ENCODE results near the gene WHAMM.
"Not testable (repeated sequence)": the region's sequence is repeated elsewhere in the genome, so short reads cannot be mapped to it uniquely, and the experiment has no call there.

The WHAMM gene

GRCh38 chr15:82865981-82866380 is 56.6 kb downstream of the WHAMM start:
- not testable (repeated sequence) for DNase-seq (ENCODE audit: low spot score)

- DNase-seq (ENCODE audit: low spot score), result no peak
Observed at GRCh38 chr15:82870727-82871320, 61.4 kb downstream of the WHAMM start.

GRCh38 chr15:82871358-82871757 is 61.9 kb downstream of the WHAMM start:
- DNase-seq (ENCODE audit: low spot score), result no peak

DNA sequence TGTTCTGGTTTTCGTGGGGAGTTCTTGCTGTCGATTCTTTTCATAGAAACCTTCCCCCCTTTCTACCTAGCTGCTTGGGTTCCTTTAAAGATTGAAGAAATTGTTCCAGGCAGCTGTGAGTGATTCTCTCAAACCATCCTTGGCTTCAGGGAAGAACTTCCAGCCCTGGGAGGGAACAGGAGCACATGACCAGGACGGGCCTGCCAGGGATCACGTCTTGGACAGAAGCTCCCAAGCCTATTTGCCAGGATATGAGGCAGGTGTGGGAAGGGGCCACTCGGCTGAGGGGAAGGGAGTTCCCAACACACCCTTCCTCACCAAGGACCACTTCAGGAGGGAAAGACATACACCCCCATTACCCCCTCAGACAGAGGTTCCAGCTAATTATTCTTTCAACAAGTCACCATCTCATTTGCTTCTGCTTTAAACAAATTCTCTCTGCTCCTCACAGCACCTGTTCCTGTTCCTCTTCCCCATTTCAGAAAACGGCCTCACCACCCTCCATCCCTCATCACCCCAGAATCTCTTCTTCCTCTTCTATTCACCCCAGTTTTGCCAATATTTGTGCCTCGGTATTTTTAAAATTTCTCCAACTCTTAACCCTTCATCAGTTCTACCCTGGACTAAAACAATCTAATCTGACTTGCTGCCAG is 62.5 kb downstream of the WHAMM start:
- no peak for DNase-seq (ENCODE audit: low spot score)

GRCh38 chr15:82873000-82873680 is 63.7 kb downstream of the WHAMM start:
- DNase-seq (ENCODE audit: low spot score), result no peak

- DNase-seq (ENCODE audit: low spot score), result no peak
Observed at GRCh38 chr15:82874267-82874666, 64.8 kb downstream of the WHAMM start.

GRCh38 chr15:82874961-82875360 is 65.5 kb downstream of the WHAMM start:
- DNase-seq (ENCODE audit: low spot score), result no peak

- DNase-seq (ENCODE audit: low spot score), result peak; percentile 77
Observed at GRCh38 chr15:82875411-82876003, 66.1 kb downstream of the WHAMM start.

- DNase-seq (ENCODE audit: low spot score), result no peak
Observed at GRCh38 chr15:82877825-82878224, 68.4 kb downstream of the WHAMM start.

GRCh38 chr15:82878325-82878724 is 68.9 kb downstream of the WHAMM start:
- DNase-seq (ENCODE audit: low spot score), result no peak

DNA sequence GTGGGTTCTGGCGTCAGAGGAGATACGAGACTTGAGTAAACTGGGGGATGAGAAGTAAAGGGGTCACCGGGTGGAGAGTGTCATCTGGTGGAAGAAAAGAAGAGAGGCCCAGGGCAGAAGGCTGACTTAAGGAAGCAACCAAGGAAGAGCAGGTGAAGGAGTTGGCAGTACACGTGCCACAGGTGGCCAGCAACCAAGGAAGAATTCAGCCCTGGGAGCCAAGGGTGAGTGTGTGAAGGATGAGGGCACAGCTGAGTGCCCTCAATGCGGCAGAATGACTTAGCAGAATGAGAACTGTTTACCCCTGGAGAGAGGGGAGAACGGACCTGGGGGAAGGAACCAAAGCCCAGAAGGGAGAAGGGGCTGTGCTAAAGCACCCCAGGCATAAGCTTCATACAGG is 71.3 kb downstream of the WHAMM start:
- no peak for DNase-seq (ENCODE audit: low spot score)

- no peak for DNase-seq (ENCODE audit: low spot score)
Observed at GRCh38 chr15:82881747-82882146, 72.3 kb downstream of the WHAMM start.

DNA sequence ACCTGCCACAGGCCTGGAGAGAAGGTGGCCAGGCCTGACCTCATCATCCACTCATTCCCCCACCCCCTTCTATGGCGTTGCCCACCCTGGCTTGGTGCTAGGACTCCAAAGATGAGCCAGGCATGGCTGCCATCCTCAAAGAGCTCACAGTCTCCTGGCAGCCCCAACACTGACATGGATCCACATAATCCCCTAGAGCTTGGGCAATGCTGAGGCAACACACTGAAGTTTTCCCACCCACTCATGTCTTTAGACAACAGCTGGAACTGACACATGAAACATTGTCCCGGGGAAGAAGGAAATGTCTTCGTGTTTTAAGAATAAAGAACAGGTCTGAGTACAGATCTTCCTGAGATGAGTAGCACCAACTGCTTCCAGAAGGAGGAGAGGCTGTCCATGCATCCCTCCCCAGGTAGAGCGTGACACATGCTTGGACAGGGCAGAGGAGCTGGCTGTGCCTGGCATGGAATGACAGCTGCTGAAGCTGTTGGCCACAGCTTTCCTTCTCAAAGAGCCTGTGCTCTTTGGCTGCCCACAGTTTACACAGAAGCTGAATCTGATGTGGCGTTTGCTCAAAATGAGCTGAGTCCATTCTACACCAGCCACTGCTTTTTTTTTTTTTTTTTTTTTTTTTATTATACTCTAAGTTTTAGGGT is 73.0 kb downstream of the WHAMM start:
- no peak for DNase-seq (ENCODE audit: low spot score)
